Tibial artery (tissue), 4 donors: ENCODE data around the gene CARD19.
"Not testable (repeated sequence)": the region's sequence is repeated elsewhere in the genome, so short reads cannot be mapped to it uniquely, and the experiment has no call there.

ENCODE experiments used
- DNase-seq, 2 donors: peaks; one replicate each; pipeline ENCODE4 v3.0.0-alpha.2; 2019
- H3K27ac ChIP-seq, 2 donors: fragments of 200-600 bp; sonication (generic) in 1 of 2; 1 replicate in 1 of 2; 2 replicates in 1 of 2; pipeline ENCODE4 v1.5.1; 2018 to 2019; ENCODE audit warnings: mild to moderate bottlenecking in 1 of 2
- H3K27me3 ChIP-seq, 2 donors: fragments of 200-600 bp; sonication (generic) in 1 of 2; one replicate each; pipeline versions ENCODE4 v1.5.1 to v1.6.0; 2016 to 2019
- H3K36me3 ChIP-seq, 3 donors: fragments of 200-600 bp; sonication (generic) in 2 of 3; one replicate each; pipeline ENCODE4 v1.5.1; 2016 to 2019; ENCODE audit warnings: mild to moderate bottlenecking in 2 of 3
- H3K4me1 ChIP-seq, 4 donors: fragments of 200-600 bp; sonication (generic) in 2 of 4; 1 replicate in 3 of 4; 2 replicates in 1 of 4; pipeline ENCODE4 v1.5.1; 2016 to 2019
- H3K4me3 ChIP-seq, 2 donors: fragments of 200-600 bp; sonication (generic) in 1 of 2; 1 replicate in 1 of 2; 2 replicates in 1 of 2; pipeline ENCODE4 v1.5.1; 2018 to 2019; ENCODE audit warnings: mild to moderate bottlenecking in 2 of 2
- H3K9me3 ChIP-seq, 3 donors: fragments of 200-600 bp; sonication (generic) in 1 of 3; one replicate each; pipeline ENCODE4 v1.5.1; 2016 to 2019
- intact Hi-C: fragments of 100-400 bp; cut with DNase I; formaldehyde crosslinking; loops from one replicate; pipeline ENCODE4 v1.15.0; 2023; ENCODE audit warnings: low total_unique reads
- TF ChIP-seq, protein P1 (sequence below), 2 experiments: fragments of 200-600 bp in 1 of 2; fragments of 450-650 bp in 1 of 2; IDR thresholded peaks; one replicate each; pipeline ENCODE4 v1.5.1; 2017 to 2019; ENCODE audit warnings: antibody characterized with exemption in 2 of 2, mild to moderate bottlenecking in 1 of 2, moderate library complexity in 1 of 2

The CARD19 gene

DNA sequence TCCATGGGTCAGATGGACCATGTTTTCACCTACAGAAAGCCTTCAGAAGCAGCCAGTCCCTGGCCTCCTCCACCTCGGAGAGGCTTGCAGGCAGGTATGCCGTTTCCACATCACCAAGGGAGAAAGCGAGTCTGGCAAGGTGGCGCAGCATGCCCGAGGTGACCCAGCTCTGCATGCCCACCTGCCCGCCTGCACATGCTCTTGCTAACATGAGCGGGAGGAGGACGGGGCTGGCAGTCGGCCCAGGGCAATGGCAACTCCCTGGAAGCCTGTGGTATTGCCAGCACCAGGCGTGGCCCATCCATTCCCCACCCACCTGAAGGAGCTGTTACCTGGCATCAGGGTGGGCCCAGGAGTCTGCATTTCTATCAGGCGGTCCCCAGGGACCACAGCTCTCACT, 41.3 kb downstream of the CARD19 start:
- peaks cover 5 to 34% (median 27%) of the 10 kb centered on the region in 4 donors for H3K4me1 ChIP-seq
- no peaks in the 10 kb centered on the region for H3K36me3 ChIP-seq
- intact Hi-C loops, result no loop called here
- no peak overlapping the region for H3K27ac ChIP-seq
- no peak overlapping the region for H3K4me3 ChIP-seq
- H3K27me3 ChIP-seq, result no peaks in the 10 kb centered on the region
- no peak for DNase-seq
- no peaks in the 10 kb centered on the region for H3K9me3 ChIP-seq
- TF ChIP-seq, protein P1, sequence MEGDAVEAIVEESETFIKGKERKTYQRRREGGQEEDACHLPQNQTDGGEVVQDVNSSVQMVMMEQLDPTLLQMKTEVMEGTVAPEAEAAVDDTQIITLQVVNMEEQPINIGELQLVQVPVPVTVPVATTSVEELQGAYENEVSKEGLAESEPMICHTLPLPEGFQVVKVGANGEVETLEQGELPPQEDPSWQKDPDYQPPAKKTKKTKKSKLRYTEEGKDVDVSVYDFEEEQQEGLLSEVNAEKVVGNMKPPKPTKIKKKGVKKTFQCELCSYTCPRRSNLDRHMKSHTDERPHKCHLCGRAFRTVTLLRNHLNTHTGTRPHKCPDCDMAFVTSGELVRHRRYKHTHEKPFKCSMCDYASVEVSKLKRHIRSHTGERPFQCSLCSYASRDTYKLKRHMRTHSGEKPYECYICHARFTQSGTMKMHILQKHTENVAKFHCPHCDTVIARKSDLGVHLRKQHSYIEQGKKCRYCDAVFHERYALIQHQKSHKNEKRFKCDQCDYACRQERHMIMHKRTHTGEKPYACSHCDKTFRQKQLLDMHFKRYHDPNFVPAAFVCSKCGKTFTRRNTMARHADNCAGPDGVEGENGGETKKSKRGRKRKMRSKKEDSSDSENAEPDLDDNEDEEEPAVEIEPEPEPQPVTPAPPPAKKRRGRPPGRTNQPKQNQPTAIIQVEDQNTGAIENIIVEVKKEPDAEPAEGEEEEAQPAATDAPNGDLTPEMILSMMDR (IDR thresholded peaks at IDR 0.05), result no peak

DNA sequence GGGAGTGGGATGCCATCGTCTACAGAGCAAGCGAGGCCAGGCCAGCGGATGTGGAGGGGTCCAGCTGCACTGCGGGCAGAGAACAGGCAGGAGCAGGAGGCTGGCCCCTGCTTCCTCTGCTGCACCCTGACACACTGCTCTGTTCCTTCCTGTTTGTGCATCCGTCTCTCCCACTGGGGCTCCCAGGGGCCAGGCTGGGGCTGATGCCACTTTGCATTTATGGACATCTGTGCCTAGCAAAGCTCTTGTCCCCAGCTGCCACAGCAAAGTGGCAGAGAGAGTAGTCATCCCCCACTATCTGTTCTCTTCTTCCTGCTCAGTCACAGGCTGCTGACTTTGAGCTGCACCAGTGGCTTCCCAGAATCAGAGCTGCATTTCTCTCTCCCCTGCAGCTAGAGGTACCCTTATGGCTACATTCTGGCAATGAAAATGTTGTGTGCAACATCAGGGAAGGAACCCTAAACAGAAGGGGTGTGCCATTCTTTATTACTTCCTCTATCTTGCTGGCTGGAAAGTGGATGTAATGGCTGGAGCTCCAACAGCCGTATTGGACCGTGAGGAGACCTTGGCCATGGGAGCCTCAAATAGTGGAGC, 42.3 kb downstream of the CARD19 start:
- Histone ChIP-seq H3K36me3 (no peaks in the 10 kb centered on the region), H3K9me3 (no peaks in the 10 kb centered on the region), H3K27ac (no peak overlapping the region), H3K27me3 (no peaks in the 10 kb centered on the region), H3K4me3 (no peak overlapping the region), H3K4me1 (peaks cover 5 to 31% (median 20%) of the 10 kb centered on the region in 4 donors)
- TF ChIP-seq, protein P1 (IDR thresholded peaks at IDR 0.05), result no peak
- intact Hi-C loops, result no loop called here
- DNase-seq, result no peak

DNA sequence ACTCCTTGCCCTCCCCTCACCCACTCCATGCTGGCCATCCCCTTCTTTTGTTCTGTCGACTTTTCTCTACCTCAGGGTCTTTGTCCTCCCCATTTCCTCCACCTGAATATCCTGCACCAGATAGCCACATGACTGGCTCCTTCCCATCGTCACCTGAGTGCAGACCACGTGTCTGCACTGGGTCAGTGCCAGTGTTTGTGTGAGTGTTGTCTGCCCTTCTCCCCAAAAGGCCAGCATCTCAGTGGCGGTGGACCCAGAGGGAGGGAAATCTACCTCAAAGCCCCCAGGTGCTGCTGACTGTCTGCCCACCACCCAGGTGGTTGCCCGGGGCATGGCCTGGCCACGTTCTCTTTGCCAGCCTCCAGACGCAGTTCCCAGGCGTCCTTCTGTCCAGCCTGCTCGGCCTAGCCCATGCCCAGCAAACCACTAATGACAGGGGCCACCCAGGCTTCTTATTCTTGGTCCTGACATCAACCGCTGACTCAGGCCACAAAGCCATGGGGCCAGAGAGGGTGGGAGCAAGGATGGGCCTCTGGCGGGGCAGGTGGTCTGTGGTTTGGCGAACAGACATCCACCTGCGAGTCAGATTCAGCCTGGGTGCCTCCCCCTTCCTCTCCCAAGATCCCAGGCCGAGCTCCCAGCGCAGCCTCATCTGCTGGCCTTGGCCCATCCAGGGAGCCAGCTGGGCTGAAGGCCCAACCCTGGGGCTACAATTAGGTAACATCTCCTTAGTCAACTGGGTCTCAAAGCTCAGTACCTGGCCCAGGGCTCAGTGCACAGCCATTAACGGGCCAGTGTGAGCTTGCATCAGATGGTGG, 43.6 kb downstream of the CARD19 start:
- no peak overlapping the region for H3K27ac ChIP-seq
- H3K4me1 ChIP-seq, result peaks cover 2 to 39% (median 26%) of the 10 kb centered on the region in 4 donors
- TF ChIP-seq, protein P1 (IDR thresholded peaks at IDR 0.05), result no peak
- DNase-seq, result no peak
- no peaks in the 10 kb centered on the region for H3K27me3 ChIP-seq
- H3K9me3 ChIP-seq, result no peaks in the 10 kb centered on the region
- no peaks in the 10 kb centered on the region for H3K36me3 ChIP-seq
- no peak overlapping the region for H3K4me3 ChIP-seq
- intact Hi-C loops, result no loop called here

DNA sequence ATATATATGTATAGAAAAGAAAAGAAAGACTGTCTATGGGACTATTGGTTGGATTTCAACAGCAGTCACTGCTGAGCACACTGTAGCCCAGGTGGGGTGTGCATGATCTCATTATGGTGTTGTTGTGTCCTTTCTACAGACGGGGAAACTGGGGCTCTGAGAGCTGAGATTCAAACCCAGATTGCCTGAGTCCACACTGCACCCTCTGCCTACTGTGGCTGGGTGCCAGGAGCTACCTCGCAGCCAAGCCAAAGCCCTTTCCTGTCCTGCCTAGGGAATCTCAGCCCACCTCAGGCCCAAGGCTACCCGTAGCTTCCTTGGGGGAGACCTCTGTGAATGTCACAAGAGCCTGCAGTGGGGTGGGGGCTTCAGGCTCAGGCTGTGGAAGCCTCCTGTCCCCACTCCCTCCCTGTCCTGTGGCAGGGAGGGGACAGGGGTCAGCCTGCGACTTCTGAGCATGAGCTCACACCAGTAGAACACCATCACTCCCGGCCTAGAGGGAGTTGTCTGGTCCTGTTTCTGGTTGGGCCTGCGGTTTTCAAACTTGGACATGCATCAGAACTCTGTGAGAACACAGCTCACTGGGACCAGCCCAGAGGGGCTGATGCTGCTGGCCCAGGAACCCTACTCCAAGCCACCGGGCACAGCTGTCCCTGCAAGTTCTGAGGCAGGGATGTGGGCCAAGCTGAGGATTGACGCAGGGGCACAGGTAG, 45.9 kb downstream of the CARD19 start:
- intact Hi-C loops, result no loop called here
- no peaks in the 10 kb centered on the region for H3K9me3 ChIP-seq
- H3K4me3 ChIP-seq, result no peak overlapping the region
- no peaks in the 10 kb centered on the region for H3K27me3 ChIP-seq
- peaks cover 0 to 33% (median 16%) of the 10 kb centered on the region in 4 donors for H3K4me1 ChIP-seq
- H3K27ac ChIP-seq, result peak overlapping the region; percentile 41 to 56
- no peaks in the 10 kb centered on the region for H3K36me3 ChIP-seq
- no peak for DNase-seq
- TF ChIP-seq, protein P1 (IDR thresholded peaks at IDR 0.05), result no peak

DNA sequence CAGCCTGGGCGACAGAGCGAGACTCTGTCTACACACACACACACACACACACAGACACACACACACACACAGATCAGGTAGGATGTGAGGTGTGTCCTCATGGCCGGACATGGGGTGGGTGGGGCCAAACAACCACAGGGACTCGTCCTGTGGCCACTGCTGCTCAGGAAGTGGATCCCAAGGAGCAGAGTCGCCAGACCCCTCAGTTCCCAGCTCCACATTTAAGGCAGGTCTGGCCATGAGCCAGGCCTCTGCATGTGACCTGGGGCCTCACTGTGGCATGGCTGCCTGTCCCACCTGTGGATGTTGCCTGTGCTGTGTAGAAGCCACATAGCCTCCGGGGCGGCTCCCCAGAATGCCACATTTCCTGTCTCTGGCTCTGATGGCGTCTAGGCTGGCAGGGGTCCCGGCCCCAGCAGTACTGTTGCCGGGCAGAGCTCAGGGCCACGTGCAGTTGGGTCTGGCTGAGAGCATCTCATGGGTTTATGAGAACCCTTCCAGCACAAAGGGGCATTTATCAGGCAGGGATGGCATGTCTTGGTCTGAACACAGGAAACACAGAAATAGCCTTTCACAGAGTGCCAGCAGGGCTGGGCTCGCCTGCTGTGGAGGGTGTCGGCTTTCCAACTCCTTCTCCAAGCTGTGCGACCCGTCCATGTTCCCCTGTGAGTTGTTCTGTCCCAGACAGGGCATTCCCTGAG, 48.0 kb downstream of the CARD19 start:
- Histone ChIP-seq H3K27ac (peak overlapping the region; percentile 52 to 59), H3K27me3 (no peaks in the 10 kb centered on the region), H3K9me3 (no peaks in the 10 kb centered on the region), H3K4me3 (no peak overlapping the region), H3K36me3 (no peaks in the 10 kb centered on the region), H3K4me1 (peaks cover 0 to 33% (median 16%) of the 10 kb centered on the region in 4 donors)
- no peak for DNase-seq
- TF ChIP-seq, protein P1 (IDR thresholded peaks at IDR 0.05), result no peak
- intact Hi-C loops, result no loop called here

DNA sequence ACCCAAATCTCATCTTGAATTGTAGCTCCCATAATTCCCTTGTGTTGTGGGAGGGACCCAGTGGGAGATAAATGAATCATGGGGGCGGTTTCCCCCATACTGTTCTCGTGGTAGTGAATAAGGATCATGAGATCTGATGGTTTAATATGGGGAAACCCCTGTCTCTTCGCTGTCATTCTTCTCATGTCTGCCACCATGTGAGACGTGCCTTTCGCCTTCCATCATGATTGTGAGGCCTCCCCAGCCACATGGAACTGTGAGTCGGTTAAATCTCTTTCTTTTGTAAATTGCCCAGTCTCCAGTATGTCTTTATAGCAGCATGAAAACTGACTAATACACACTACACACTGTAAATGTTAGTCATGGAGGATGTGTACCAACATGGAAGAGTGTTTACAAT, 50.7 kb downstream of the CARD19 start:
- DNase-seq, H3K9me3 ChIP-seq, intact Hi-C loops, H3K27me3 ChIP-seq, H3K36me3 ChIP-seq, H3K27ac ChIP-seq, H3K4me3 ChIP-seq: not testable (repeated sequence)
- H3K4me1 ChIP-seq, result peaks cover 0 to 26% (median 16%) of the 10 kb centered on the region in 4 donors
